ENCODE results near the gene ERICH2.

DNA sequence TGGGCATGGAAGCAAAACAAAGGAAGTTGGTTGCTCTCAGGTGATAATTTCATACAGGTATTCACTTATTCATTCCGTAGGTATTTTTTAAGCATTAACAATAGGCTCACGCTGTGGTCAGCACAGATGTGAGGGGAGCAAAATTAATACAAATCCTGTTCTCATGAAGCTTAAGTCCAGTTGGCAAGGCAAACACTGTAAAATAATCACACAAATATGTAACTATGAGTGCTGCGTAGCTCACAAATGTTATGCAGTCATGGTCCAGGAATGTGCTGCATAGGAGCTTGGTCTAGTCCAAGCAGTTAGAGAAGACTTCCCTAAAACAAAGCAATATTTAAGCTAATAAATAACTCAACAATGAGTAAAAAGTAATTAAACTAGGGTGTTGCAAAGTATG, 31.1 kb upstream of the ERICH2 start:
- TF ChIP-seq RAD21 (IDR thresholded peaks at IDR 0.05; ENCODE audit: low read length) (no peak), POLR2AphosphoS5 (IDR thresholded peaks at IDR 0.05; ENCODE audit: low read depth, low read length) (no peak), MEF2A (IDR thresholded peaks at IDR 0.05; ENCODE audit: borderline replicate concordance, low read depth) (no peak)
- TF ChIP-seq, protein P1, sequence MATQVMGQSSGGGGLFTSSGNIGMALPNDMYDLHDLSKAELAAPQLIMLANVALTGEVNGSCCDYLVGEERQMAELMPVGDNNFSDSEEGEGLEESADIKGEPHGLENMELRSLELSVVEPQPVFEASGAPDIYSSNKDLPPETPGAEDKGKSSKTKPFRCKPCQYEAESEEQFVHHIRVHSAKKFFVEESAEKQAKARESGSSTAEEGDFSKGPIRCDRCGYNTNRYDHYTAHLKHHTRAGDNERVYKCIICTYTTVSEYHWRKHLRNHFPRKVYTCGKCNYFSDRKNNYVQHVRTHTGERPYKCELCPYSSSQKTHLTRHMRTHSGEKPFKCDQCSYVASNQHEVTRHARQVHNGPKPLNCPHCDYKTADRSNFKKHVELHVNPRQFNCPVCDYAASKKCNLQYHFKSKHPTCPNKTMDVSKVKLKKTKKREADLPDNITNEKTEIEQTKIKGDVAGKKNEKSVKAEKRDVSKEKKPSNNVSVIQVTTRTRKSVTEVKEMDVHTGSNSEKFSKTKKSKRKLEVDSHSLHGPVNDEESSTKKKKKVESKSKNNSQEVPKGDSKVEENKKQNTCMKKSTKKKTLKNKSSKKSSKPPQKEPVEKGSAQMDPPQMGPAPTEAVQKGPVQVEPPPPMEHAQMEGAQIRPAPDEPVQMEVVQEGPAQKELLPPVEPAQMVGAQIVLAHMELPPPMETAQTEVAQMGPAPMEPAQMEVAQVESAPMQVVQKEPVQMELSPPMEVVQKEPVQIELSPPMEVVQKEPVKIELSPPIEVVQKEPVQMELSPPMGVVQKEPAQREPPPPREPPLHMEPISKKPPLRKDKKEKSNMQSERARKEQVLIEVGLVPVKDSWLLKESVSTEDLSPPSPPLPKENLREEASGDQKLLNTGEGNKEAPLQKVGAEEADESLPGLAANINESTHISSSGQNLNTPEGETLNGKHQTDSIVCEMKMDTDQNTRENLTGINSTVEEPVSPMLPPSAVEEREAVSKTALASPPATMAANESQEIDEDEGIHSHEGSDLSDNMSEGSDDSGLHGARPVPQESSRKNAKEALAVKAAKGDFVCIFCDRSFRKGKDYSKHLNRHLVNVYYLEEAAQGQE (IDR thresholded peaks at IDR 0.05; ENCODE audit: low read depth, low read length): no peak
- TF ChIP-seq, protein P2, sequence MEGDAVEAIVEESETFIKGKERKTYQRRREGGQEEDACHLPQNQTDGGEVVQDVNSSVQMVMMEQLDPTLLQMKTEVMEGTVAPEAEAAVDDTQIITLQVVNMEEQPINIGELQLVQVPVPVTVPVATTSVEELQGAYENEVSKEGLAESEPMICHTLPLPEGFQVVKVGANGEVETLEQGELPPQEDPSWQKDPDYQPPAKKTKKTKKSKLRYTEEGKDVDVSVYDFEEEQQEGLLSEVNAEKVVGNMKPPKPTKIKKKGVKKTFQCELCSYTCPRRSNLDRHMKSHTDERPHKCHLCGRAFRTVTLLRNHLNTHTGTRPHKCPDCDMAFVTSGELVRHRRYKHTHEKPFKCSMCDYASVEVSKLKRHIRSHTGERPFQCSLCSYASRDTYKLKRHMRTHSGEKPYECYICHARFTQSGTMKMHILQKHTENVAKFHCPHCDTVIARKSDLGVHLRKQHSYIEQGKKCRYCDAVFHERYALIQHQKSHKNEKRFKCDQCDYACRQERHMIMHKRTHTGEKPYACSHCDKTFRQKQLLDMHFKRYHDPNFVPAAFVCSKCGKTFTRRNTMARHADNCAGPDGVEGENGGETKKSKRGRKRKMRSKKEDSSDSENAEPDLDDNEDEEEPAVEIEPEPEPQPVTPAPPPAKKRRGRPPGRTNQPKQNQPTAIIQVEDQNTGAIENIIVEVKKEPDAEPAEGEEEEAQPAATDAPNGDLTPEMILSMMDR (IDR thresholded peaks at IDR 0.05): no peak
- TF ChIP-seq, protein P3, sequence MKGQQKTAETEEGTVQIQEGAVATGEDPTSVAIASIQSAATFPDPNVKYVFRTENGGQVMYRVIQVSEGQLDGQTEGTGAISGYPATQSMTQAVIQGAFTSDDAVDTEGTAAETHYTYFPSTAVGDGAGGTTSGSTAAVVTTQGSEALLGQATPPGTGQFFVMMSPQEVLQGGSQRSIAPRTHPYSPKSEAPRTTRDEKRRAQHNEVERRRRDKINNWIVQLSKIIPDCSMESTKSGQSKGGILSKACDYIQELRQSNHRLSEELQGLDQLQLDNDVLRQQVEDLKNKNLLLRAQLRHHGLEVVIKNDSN (IDR thresholded peaks at IDR 0.05; ENCODE audit: borderline replicate concordance, low read depth): no peak

All from SK-N-SH (cell line).